Breast epithelium (tissue), 3 donors: ENCODE data around the gene RTN1.

Experiments
- CTCF ChIP-seq, 3 donors: fragments of 450-650 bp; IDR thresholded peaks; one replicate each; pipeline ENCODE4 v1.5.1; 2016 to 2017; ENCODE audit warnings: antibody characterized with exemption in 3 of 3, mild to moderate bottlenecking in 3 of 3, moderate library complexity in 3 of 3
- POLR2A ChIP-seq: fragments of 450-650 bp; IDR thresholded peaks from one replicate; pipeline ENCODE4 v1.6.1; 2016; ENCODE audit warnings: antibody characterized with exemption, mild to moderate bottlenecking, moderate library complexity

- no peak for TF ChIP-seq POLR2A
- no peak for TF ChIP-seq CTCF (IDR thresholded peaks at IDR 0.05)
These were observed 142.3 kb downstream of the RTN1 start for GRCh38 chr14:59728304-59728703.
